ENCODE measurements around the gene FAM24A.

The FAM24A gene

DNA sequence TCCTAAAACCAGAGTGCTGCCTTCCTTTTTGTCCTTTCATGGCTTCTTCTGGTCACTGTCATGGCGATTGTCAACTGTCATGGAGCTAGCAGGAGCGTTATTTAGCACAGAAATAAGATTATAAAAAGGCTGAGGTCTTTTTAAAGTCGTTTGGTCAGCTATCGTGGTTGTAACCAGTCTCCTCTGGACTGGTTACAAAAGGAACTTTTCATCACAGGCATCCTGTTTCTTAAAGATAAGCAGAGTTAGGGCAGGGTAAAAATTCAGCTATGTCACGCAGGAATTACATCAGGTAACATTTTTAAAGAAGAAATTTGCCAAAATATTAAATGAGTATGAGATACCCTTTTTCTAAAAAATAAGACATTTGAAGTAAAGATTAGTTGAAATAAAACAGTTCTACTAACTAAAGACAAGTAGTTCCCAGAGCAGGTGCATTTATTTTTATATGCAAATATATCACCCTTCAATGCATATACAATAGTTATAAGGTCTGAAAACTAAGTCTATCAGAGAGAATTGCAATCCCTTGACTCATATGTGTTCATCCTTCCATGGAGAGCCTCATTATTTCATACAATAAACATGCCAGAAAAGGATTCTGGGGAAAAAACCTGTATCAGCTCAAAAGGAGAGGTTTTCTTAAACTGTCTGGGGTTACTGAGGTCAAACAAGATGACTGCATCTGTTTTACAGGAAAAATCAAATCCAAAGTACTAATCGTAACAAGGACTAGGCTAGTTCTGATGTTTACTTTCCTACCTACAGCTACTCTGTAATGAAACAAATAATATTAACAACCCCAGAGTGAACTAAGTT lies 20.9 kb downstream of the FAM24A start:
- no peak overlapping the region for H3K4me3 ChIP-seq (ENCODE audit: low read depth, low read length)
- DNase-seq (ENCODE audit: low read depth), result no peak
- TF ChIP-seq, protein P1, sequence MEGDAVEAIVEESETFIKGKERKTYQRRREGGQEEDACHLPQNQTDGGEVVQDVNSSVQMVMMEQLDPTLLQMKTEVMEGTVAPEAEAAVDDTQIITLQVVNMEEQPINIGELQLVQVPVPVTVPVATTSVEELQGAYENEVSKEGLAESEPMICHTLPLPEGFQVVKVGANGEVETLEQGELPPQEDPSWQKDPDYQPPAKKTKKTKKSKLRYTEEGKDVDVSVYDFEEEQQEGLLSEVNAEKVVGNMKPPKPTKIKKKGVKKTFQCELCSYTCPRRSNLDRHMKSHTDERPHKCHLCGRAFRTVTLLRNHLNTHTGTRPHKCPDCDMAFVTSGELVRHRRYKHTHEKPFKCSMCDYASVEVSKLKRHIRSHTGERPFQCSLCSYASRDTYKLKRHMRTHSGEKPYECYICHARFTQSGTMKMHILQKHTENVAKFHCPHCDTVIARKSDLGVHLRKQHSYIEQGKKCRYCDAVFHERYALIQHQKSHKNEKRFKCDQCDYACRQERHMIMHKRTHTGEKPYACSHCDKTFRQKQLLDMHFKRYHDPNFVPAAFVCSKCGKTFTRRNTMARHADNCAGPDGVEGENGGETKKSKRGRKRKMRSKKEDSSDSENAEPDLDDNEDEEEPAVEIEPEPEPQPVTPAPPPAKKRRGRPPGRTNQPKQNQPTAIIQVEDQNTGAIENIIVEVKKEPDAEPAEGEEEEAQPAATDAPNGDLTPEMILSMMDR (IDR thresholded peaks at IDR 0.05; ENCODE audit: control insufficient read depth, extremely low read depth, insufficient read depth), result no peak

DNA sequence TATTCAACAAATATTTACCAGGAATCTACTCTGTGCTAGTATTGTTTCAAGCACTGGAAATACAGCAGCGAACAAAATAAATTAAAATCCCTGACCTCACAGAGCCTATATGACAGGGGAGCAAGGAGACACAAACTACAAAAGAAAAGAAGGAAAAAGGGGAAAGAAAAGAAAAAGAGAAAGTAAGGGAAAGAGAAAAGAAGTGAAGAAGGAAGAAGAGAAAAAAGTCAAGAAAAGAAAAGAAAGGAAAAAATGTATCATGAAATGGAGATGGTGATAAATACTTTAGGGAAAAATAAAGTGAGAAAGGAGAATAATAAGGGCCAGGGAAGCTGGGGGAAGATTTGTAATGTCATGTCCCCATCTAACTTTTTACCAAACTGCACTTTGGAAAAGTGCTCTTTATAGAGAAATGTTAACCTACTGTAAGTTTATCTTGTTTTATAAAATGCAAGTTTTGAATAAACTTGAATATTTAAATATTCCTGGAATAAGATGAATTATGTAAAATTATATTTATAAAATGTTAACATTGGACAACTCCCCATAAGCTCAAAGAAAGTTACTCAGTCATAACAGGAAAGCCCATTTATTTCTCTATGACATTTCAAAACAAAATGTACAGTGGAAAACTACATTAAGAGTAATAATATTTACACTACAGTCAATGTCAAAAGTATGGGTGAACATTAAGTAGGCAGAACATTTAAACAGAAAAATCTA lies 28.9 kb downstream of the FAM24A start:
- TF ChIP-seq, protein P1 (IDR thresholded peaks at IDR 0.05; ENCODE audit: control insufficient read depth, extremely low read depth, insufficient read depth), result no peak
- H3K4me3 ChIP-seq (ENCODE audit: low read depth, low read length), result no peak overlapping the region
- DNase-seq (ENCODE audit: low read depth), result no peak

DNA sequence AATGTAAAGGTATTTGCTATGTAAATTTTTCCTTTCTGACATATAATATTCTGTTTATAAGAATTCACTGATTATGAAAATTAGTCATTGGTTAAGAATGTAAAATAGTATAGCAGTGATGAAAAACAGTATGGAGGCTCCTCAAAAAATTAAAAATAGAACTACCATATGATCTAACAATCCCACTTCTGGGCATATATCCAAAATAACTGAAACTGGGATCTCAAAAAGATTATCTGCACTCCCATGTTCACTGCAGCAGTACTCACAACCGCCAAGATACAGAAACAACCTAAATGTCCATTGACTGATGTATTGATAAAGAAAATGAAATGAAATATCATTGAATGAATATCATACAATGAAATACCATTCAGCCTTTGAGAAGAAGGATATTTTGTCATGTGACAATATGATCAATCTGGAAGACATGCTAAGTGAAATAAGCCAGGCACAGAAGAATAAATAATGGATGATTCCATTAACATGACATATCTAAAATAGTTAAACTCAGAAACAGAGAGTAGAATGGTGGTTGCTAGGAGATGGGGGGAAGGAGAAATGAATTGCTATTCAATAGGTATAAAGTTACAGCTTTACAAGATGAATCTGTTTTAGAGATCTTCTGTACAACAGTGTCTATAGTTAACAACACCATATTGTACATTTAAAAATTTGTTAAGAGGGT lies 29.6 kb downstream of the FAM24A start:
- no peak for DNase-seq (ENCODE audit: low read depth)
- no peak overlapping the region for H3K4me3 ChIP-seq (ENCODE audit: low read depth, low read length)
- TF ChIP-seq, protein P1 (IDR thresholded peaks at IDR 0.05; ENCODE audit: control insufficient read depth, extremely low read depth, insufficient read depth), result no peak

DNA sequence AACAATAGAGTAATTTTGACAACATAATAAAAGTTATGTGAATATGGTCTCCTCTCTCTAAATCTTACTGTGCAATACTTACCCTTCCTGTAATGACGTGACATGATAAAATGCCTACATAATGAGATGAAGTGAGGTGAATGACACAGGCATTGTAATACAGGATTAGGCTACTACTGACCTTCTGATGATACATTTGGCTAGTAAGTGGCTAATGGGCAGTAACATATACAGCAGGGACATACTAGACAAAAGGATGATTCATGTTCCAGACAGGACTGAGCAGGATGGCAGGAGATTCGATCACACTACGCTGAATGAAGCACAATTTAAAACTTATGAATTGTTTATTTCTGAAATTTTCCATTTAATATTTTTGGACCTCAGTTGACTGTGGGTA lies 38.9 kb downstream of the FAM24A start:
- TF ChIP-seq, protein P1 (IDR thresholded peaks at IDR 0.05; ENCODE audit: control insufficient read depth, extremely low read depth, insufficient read depth), result no peak

DNA sequence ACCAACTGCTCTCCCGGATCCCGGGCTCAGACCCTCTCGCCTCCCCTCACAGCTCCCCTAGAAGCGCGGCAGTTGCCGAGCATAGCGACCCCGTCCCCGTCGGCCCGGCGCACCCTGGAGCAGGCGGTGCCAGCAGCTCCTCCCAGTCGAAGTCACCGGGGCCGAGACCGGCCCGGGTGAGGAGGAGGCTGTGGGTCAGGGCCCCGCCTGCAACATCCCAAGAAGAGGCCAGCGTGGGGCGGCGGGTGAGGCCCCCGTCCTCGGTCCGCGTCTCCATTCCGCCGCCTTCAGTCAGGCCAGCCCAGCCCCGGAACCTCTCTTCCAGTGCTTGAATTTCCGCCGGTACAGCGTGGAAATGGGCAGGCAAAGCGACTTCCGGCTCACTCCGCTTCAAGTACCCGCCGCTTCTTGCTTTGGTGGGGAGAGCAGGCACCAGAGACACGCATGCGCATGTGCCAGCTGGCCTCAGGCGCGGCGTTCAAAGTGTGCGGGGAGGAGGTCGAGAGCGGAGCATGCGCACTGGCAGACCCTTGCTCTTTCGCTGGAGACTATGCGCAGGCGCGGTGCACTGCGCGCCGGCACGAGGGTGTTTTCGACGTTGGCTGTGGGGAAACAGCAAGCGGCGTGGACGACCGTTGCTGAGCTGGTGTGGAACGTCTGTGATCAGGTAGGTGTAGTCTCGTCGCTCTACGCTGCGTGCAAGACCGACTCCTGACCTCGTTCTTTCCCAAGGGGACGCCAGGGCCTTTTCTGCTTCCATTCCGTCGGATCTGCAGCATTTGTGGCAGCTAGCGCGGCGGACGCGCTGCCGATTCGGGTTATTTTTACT lies 43.7 kb downstream of the FAM24A start, which contains the start of gene C10orf88:
TSS of gene C10orf88 (minus strand) at position 326 of the 829 bp plus-strand sequence. CDS start at position 277, 49 bp downstream.
- H3K4me3 ChIP-seq (ENCODE audit: low read depth, low read length), result peak within 1 kb of the TSS; percentile 84
- TF ChIP-seq, protein P1 (IDR thresholded peaks at IDR 0.05; ENCODE audit: control insufficient read depth, extremely low read depth, insufficient read depth), result 0 out of 2 replicates have a peak, but pooled peaks have one; percentile 4
- DNase-seq (ENCODE audit: low read depth), result peak; percentile 98

More for the DNA sequence above, 38.9 kb downstream of the FAM24A start:
- no peak overlapping the region for H3K4me3 ChIP-seq (ENCODE audit: low read depth, low read length)
- no peak for DNase-seq (ENCODE audit: low read depth)

DNA sequence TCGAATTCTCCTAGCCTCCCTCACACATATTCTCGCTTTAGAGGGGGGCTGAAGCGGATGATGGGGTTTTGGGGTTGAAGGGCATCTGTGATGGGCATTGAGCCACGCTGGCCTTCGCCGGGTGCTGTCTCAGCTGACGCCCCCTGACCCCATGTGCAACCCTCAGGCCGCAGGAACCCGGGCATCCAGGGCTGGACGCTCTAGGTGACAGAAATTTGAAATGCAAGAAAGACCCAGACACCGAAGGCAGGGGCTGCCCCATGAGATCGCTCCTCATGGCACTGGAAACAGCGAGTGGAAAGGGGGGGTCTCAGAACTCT lies 44.3 kb downstream of the FAM24A start:
- TF ChIP-seq, protein P1 (IDR thresholded peaks at IDR 0.05; ENCODE audit: control insufficient read depth, extremely low read depth, insufficient read depth), result no peak
- H3K4me3 ChIP-seq (ENCODE audit: low read depth, low read length), result peak overlapping the region; percentile 84
- no peak for DNase-seq (ENCODE audit: low read depth)
